GM19467 (cell line): ENCODE data around the gene ATP1A3.

Experiments
- ATAC-seq: cut with Tn5 transposase; IDR thresholded peaks from one replicate; pipeline ENCODE4 v1.9.1; 2021; ENCODE audit warnings: mild to moderate bottlenecking, moderate library complexity; ENCODE audit not compliant: unreplicated experiment

The ATP1A3 gene

GRCh38 chr19:41930322-41930722 is 63.7 kb downstream of the ATP1A3 start:
- no peak for ATAC-seq

- ATAC-seq: no peak
These were observed 64.4 kb downstream of the ATP1A3 start for GRCh38 chr19:41929536-41930071.

- ATAC-seq: no peak
These were observed 65.1 kb downstream of the ATP1A3 start for GRCh38 chr19:41928754-41929535.

- no peak for ATAC-seq
These were observed 65.8 kb downstream of the ATP1A3 start, which contains the start of gene ERFL for GRCh38 chr19:41928221-41928683. Gene ERFL, minus strand, starts transcription at chr19:41928449. Its CDS starts 15,530 bp downstream, at chr19:41912919.

- ATAC-seq: no peak
These were observed 66.4 kb downstream of the ATP1A3 start for GRCh38 chr19:41927497-41928192.

GRCh38 chr19:41926763-41927496 is 67.1 kb downstream of the ATP1A3 start:
- ATAC-seq: no peak

- no peak for ATAC-seq
These were observed 67.8 kb downstream of the ATP1A3 start for GRCh38 chr19:41926028-41926762.

DNA sequence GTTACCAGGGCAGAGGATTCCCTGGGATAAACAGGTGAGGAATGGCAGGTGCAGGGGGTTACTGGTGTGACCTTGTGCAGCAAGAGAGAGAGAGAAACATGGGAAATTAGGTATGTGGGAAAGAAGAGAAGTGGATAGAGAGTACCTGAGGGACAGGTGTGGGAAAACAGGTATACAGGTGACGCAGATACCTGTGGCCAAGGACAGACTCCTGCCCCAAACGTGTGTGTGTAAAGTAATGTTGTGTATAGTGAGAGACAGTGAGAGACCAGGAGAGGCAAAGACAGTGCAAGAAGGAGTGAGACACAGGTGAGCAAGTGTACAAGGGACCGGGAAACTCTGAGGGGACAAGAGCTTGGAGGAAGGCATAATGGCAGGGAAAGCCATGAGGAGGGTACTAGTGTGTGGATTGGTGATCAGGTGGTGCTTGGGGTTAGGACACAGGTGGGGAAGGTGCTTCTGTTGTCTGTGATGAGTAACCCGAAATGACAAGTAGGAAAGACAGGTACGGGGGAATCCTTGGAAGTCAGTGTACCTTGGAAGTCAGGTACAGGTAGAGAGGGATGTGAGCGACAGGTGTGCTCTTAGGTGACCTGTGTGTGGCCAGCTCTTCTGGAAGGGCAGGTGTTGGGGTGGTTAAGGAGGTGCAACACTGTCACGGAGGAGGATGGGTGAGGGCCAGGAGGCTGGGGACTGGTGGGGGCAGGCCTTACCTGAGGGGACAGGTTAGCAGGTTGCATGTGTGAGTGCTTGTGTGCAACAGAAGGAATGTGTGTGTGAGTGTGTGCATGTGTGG is 68.6 kb downstream of the ATP1A3 start:
- no peak for ATAC-seq

DNA sequence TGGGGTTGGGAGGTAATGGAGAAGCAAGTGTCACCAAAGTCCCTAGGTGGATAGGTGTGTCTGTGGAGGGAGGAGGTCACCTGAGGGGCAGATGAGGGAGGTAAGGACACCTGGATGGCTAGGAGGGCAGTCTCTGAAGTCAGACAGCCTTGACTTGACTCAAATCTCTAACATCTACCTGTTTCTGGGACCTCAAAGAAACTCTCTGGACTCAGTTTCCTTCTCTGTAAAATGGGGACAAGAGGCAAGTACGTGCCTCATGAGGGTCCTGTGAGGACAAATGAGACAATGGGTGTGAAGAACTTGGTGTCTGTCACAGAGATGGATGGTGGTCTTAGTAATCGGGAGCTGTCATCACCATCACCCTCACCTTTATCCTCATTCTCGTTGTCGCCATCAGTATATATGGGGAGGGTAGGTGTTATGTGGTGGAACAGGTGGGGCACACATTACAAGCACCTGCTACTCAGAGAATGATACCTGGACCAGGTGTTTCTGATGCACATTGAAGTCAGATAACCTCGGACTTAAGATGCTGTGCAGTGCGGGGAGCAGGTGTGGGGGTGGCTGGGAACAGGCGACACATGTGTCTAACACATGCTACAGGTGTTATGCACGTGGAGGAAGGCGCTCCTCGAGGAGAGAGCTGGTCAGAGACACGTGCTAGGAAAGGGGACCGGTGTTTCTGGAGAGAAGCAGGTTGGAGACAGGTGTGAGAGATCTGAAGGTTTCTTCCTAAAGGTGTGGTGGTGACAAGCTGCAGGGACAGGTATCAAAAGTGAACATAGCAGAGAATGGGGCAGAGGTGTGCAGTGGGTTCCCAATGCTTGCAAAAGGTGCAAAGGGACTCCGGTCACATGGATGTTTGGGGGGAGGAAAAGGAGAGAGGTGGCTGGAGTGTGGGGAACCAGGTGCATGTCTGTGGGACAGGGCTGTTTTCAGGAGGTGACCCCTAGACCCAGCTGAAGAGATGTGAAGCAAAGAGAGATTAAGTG is 69.6 kb downstream of the ATP1A3 start:
- ATAC-seq: no peak

DNA sequence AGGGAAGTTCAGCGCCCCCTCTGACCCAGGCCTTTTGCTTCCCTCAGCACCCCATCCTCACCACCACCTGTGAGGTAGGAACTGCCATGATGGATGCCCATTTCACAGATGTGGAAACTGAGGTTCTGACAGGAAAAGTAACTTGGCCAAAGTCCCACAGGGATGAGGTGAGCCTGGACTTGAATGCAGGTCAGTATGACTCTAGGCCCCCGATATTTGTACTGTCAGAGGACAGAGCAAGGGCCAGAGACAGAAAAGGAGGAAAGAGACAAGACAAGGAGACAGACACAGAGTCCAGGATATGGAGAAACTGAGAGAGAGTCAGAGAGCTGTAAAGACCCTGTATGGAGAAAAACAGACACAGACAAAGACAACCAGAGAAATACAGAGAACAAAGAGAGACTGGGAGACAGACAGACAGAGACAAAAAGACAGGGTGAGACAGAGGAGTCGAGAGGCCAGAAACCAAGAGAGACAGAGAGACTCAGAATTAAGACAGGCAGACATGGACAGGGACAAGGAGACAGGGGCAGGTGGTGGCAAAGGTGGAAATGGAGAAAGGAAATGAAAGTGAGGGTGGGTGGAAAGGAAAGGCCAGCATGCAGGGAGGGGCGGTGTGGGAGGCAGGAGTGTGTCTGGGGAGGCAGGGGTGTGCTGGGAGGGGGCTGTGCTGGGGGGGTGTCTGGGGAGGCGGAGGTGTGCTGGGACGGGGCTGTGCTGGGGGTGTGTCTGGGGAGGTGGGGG is 70.8 kb downstream of the ATP1A3 start:
- no peak for ATAC-seq

DNA sequence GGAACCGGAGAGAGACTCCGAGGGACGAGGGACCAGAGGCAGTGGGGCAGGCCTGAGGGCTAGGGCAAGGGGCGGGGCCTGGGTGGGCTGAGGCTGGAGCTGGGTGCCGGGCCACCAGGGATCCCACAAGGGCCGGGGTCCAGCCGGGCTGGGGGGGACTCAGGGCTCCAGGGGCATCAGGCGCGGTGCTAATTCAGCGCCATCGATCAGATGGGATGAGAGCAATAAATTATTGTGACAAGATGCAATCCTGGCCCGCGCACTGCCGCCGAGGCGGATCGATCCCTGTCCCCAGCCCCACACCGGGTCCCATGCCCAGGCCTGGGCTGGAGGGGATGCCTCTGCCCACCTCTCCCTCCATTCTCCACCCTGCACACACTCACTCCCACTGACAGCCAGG is 71.4 kb downstream of the ATP1A3 start:
- no peak for ATAC-seq

GRCh38 chr19:41921577-41922576 is 72.2 kb downstream of the ATP1A3 start:
- ATAC-seq: no peak

DNA sequence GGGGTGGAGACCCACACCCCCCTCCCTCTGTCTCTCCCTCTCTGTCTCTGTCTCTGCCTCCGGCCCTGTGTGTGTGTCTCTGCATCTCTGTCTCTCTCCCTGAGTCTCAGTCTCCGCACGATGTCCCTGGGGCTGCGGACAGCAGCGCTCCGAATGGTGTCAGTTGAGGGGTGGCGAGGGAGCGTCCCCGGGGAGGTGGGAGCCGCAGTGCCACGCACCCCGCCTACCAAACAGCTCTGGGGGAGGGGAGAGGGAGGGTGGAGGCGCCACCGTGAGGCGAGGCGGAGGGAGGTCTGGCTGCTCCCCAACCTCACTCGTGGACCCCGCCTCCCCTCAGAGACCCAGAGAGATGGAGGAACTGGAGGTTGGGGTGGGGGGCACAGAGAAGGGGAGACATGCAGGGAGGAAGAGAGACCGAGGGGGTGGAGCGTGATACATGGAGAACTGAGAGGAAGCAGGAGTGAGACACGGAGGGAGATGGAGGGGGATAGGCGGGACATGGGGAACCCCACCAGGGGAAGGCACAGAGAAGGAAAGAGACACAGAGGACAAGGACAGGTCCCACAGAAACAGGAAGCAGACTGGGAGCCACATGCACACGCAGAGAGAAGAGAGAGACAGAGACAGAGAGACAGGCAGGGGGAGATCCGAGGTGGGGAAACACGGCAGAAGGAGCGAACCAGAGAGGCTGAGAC is 73.0 kb downstream of the ATP1A3 start:
- no peak for ATAC-seq

GRCh38 chr19:41919948-41920712 is 73.9 kb downstream of the ATP1A3 start:
- ATAC-seq: no peak

- no peak for ATAC-seq
These were observed 75.3 kb downstream of the ATP1A3 start for GRCh38 chr19:41918653-41919244.
